ENCODE data around the gene DSN1.

DSN1 gene

DNA sequence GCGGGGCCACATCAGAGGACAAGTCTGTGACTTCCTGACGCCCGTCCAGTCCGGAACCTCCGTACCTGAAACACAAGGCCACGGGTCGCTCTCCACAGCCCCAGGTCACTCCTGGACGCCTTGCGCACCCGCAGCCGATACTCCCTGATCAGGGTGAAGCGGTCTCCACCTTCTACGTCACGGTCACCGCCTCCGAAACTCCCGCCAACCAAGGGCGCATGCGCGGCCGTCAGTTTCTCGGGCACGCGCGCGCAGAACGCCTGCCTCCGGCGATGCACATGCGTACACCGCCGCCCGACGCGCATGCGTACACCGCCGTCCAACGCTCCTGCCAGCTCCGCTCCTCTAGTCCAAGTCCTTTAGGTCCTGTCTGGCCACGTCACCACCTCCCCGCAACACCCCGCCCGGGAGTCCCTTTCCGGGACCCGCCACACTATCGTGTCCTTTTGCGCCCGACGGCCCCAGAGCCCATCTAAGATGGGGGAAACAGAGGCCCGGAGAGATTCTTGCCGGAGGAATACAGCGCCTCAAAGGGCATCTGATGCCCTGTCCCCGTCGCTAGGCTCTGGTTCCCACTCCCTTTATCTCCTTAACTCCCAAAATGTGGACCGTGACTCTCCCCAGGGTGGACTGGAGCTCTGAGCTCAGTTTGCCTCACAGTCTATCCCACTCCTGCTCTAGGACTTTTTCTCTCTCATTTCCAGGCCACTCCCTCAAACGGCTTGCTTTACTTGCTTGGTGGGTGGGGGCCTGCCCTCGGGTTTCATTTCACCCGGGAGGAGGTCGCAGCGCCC lies at the start of gene DSN1:
DSN1 (minus strand) TSS at position 167 of the 794 bp plus-strand sequence. CDS start 2,305 bp downstream, outside the sequence.
- no peaks in the 10 kb centered on the region for H3K27me3 ChIP-seq (ENCODE audit: insufficient read depth, low read length)
- peak within 1 kb of the TSS; percentile 96 for H3K9ac ChIP-seq (ENCODE audit: low read depth, low read length)
- H3K27ac ChIP-seq (ENCODE audit: low read length): peak within 1 kb of the TSS; percentile 80
- peaks cover 24% of the 10 kb centered on the region for H3K36me3 ChIP-seq (ENCODE audit: insufficient read depth, low read depth, low read length)
- peaks cover 6% of the 10 kb centered on the region; the same call in 1 of the 2 replicates for H3K4me1 ChIP-seq (ENCODE audit: insufficient read depth, low read length)
- no peaks in the 10 kb centered on the region for H3K9me3 ChIP-seq (ENCODE audit: insufficient read depth, low read depth, low read length)
- peak within 1 kb of the TSS; percentile 97 for H3K4me3 ChIP-seq (ENCODE audit: low read length)

GRCh38 chr20:36823121-36823520 lies 49.6 kb upstream of the DSN1 start:
- Histone ChIP-seq H3K27me3 (ENCODE audit: insufficient read depth, low read length) (no peaks in the 10 kb centered on the region), H3K9me3 (ENCODE audit: insufficient read depth, low read depth, low read length) (no peaks in the 10 kb centered on the region), H3K27ac (ENCODE audit: low read length) (no peak overlapping the region), H3K36me3 (ENCODE audit: insufficient read depth, low read depth, low read length) (peaks cover 30% of the 10 kb centered on the region), H3K4me3 (ENCODE audit: low read length) (no peak overlapping the region), H3K4me1 (ENCODE audit: insufficient read depth, low read length) (peaks cover 12% of the 10 kb centered on the region; the same call in 1 of the 2 replicates), H3K9ac (ENCODE audit: low read depth, low read length) (no peak overlapping the region)

DNA sequence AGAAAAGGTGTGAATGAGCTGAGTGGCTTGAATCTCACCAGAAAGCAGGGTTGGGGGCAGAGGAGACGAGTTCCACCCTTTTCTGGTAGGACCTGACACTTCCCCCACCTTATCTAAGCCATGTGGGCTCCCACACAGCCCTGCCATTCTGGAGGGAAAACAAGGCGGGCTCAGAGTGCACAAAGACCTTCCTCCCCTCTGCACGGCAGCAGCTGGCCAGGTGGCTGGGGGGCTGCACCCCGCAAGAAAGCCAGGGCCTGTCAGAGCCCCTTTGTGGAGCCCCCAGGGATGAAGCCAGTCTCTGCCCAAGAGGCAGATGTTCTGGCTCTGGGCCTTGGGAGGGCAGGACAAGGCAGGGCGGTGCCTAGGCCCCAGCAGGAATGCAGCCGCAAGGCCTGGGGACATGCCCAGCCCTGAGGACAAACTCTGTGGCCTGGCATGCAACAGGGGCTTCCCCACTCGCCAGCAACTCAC lies 48.4 kb upstream of the DSN1 start:
- H3K4me1 ChIP-seq (ENCODE audit: insufficient read depth, low read length): peaks cover 12% of the 10 kb centered on the region; the same call in 1 of the 2 replicates
- H3K9me3 ChIP-seq (ENCODE audit: insufficient read depth, low read depth, low read length): no peaks in the 10 kb centered on the region
- no peak overlapping the region for H3K4me3 ChIP-seq (ENCODE audit: low read length)
- peak overlapping the region; percentile 48; the same call in 1 of the 2 replicates for H3K9ac ChIP-seq (ENCODE audit: low read depth, low read length)
- peaks cover 31% of the 10 kb centered on the region for H3K36me3 ChIP-seq (ENCODE audit: insufficient read depth, low read depth, low read length)
- no peaks in the 10 kb centered on the region for H3K27me3 ChIP-seq (ENCODE audit: insufficient read depth, low read length)
- peak overlapping the region; percentile 27 for H3K27ac ChIP-seq (ENCODE audit: low read length)

DNA sequence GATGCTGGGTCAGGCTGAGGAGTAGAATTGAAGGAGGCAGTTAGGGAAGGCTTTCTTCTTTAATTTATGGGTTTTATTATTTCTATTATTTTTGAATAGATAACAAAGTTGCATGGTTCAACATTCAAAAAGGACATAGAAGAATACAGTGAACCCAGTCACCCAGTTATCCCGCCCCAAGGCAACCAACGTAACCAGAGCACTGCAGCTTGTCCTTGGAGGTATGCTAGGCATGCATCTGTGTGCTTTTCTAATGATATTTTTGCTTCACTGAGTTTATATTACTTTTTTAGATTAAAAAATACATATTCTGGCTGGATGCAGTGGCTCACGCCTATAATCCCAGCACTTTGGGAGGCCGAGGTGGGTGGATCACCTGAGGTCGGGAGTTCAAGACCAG lies 47.4 kb upstream of the DSN1 start:
- Histone ChIP-seq H3K4me3 (ENCODE audit: low read length) (no peak overlapping the region), H3K4me1 (ENCODE audit: insufficient read depth, low read length) (peaks cover 12% of the 10 kb centered on the region; the same call in 1 of the 2 replicates), H3K27ac (ENCODE audit: low read length) (no peak overlapping the region), H3K9me3 (ENCODE audit: insufficient read depth, low read depth, low read length) (no peaks in the 10 kb centered on the region), H3K36me3 (ENCODE audit: insufficient read depth, low read depth, low read length) (peaks cover 34% of the 10 kb centered on the region), H3K9ac (ENCODE audit: low read depth, low read length) (no peak overlapping the region), H3K27me3 (ENCODE audit: insufficient read depth, low read length) (no peaks in the 10 kb centered on the region)

GRCh38 chr20:36820073-36820472 lies 46.5 kb upstream of the DSN1 start:
- Histone ChIP-seq H3K9me3 (ENCODE audit: insufficient read depth, low read depth, low read length) (no peaks in the 10 kb centered on the region), H3K27me3 (ENCODE audit: insufficient read depth, low read length) (no peaks in the 10 kb centered on the region), H3K27ac (ENCODE audit: low read length) (no peak overlapping the region), H3K36me3 (ENCODE audit: insufficient read depth, low read depth, low read length) (peaks cover 34% of the 10 kb centered on the region), H3K9ac (ENCODE audit: low read depth, low read length) (peak overlapping the region; percentile 9; the same call in 1 of the 2 replicates), H3K4me3 (ENCODE audit: low read length) (no peak overlapping the region), H3K4me1 (ENCODE audit: insufficient read depth, low read length) (peaks cover 12% of the 10 kb centered on the region; the same call in 1 of the 2 replicates)

- peaks cover 35% of the 10 kb centered on the region for H3K36me3 ChIP-seq (ENCODE audit: insufficient read depth, low read depth, low read length)
- H3K9ac ChIP-seq (ENCODE audit: low read depth, low read length): peak overlapping the region; percentile 9; the same call in 1 of the 2 replicates
- H3K27ac ChIP-seq (ENCODE audit: low read length): no peak overlapping the region
- H3K27me3 ChIP-seq (ENCODE audit: insufficient read depth, low read length): no peaks in the 10 kb centered on the region
- H3K4me3 ChIP-seq (ENCODE audit: low read length): no peak overlapping the region
- no peaks in the 10 kb centered on the region for H3K9me3 ChIP-seq (ENCODE audit: insufficient read depth, low read depth, low read length)
- peaks cover 12% of the 10 kb centered on the region; the same call in 1 of the 2 replicates for H3K4me1 ChIP-seq (ENCODE audit: insufficient read depth, low read length)
Measured at GRCh38 chr20:36819659-36820058, 46.1 kb upstream of the DSN1 start.

DNA sequence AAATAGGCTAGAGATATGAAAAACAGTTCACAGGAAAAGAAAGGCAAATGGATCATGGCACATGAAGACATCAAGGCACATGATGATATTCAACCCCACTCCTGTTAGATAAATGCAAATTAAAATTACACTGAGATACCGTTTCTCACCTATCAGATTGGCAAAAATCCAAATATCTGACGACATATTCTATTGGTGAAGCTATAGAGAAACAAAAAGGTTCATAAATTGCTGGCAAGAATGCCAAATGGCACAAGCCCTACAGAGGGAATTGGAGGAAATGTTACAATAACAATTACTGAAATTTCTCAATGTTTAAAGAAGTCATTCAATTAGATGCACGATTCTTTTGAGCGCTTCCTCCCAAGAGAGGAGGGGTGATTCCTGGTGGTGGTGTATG lies 45.3 kb upstream of the DSN1 start:
- Histone ChIP-seq H3K27me3 (ENCODE audit: insufficient read depth, low read length) (no peaks in the 10 kb centered on the region), H3K4me1 (ENCODE audit: insufficient read depth, low read length) (peaks cover 12% of the 10 kb centered on the region; the same call in 1 of the 2 replicates), H3K9me3 (ENCODE audit: insufficient read depth, low read depth, low read length) (no peaks in the 10 kb centered on the region), H3K4me3 (ENCODE audit: low read length) (no peak overlapping the region), H3K9ac (ENCODE audit: low read depth, low read length) (no peak overlapping the region), H3K36me3 (ENCODE audit: insufficient read depth, low read depth, low read length) (peaks cover 42% of the 10 kb centered on the region), H3K27ac (ENCODE audit: low read length) (no peak overlapping the region)

GRCh38 chr20:36818185-36818584 lies 44.6 kb upstream of the DSN1 start:
- Histone ChIP-seq H3K4me1 (ENCODE audit: insufficient read depth, low read length) (peaks cover 12% of the 10 kb centered on the region; the same call in 1 of the 2 replicates), H3K9ac (ENCODE audit: low read depth, low read length) (no peak overlapping the region), H3K27ac (ENCODE audit: low read length) (no peak overlapping the region), H3K9me3 (ENCODE audit: insufficient read depth, low read depth, low read length) (no peaks in the 10 kb centered on the region), H3K27me3 (ENCODE audit: insufficient read depth, low read length) (no peaks in the 10 kb centered on the region), H3K36me3 (ENCODE audit: insufficient read depth, low read depth, low read length) (peaks cover 41% of the 10 kb centered on the region), H3K4me3 (ENCODE audit: low read length) (no peak overlapping the region)

- Histone ChIP-seq H3K36me3 (ENCODE audit: insufficient read depth, low read depth, low read length) (peaks cover 43% of the 10 kb centered on the region), H3K27ac (ENCODE audit: low read length) (no peak overlapping the region), H3K9me3 (ENCODE audit: insufficient read depth, low read depth, low read length) (no peaks in the 10 kb centered on the region), H3K4me1 (ENCODE audit: insufficient read depth, low read length) (peaks cover 12% of the 10 kb centered on the region; the same call in 1 of the 2 replicates), H3K4me3 (ENCODE audit: low read length) (no peak overlapping the region), H3K9ac (ENCODE audit: low read depth, low read length) (no peak overlapping the region), H3K27me3 (ENCODE audit: insufficient read depth, low read length) (no peaks in the 10 kb centered on the region)
Measured at GRCh38 chr20:36817496-36817895, 43.9 kb upstream of the DSN1 start.

GRCh38 chr20:36815454-36816091 lies 42.0 kb upstream of the DSN1 start:
- H3K4me1 ChIP-seq (ENCODE audit: insufficient read depth, low read length): peaks cover 8% of the 10 kb centered on the region; the same call in 1 of the 2 replicates
- H3K27ac ChIP-seq (ENCODE audit: low read length): no peak overlapping the region
- H3K9me3 ChIP-seq (ENCODE audit: insufficient read depth, low read depth, low read length): no peaks in the 10 kb centered on the region
- H3K27me3 ChIP-seq (ENCODE audit: insufficient read depth, low read length): no peaks in the 10 kb centered on the region
- no peak overlapping the region for H3K9ac ChIP-seq (ENCODE audit: low read depth, low read length)
- H3K36me3 ChIP-seq (ENCODE audit: insufficient read depth, low read depth, low read length): peaks cover 62% of the 10 kb centered on the region
- H3K4me3 ChIP-seq (ENCODE audit: low read length): no peak overlapping the region

DNA sequence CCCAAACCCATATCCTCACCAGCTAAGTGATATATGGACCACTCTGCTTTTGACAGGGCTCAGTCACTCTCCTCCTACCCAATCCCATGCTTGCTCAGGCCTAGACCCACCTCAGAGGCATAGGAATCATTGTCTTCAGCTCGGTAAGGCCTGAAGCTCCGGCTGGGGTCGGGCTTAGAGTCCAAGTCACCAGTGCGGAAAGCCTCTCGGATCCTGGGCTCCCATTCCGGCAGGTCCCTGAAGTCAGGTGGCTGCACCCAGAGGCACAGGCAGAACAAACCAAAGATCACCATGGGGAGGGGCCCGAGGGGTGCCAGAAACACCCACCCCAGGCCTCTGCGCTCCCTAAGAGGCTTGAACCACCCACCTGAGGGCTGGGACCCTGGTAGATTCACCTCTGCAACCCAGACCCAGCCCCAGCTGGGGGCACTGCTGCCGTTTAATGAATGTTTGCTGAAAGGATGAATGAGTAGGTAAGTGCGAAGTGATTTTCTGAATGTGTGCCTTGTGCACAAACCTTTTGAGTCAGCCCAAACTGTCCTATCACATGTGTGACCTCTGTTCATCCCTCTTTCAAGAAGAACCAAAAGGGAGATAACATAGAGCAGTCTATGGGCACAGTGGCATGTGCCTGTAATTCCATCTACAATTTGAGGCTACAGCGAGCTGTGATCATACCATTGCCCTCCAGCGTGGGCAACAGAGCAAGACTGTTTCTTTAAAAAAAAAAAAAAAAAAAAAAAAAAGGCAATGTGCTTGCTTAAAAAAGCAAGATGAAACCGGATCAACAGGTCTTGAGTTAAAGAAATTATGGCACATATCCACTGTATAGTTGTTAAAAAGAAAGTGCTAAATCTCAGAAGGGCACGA lies 39.3 kb upstream of the DSN1 start:
- Histone ChIP-seq H3K4me1 (ENCODE audit: insufficient read depth, low read length) (no peaks in the 10 kb centered on the region), H3K27ac (ENCODE audit: low read length) (no peak overlapping the region), H3K4me3 (ENCODE audit: low read length) (no peak overlapping the region), H3K9ac (ENCODE audit: low read depth, low read length) (no peak overlapping the region), H3K27me3 (ENCODE audit: insufficient read depth, low read length) (no peaks in the 10 kb centered on the region), H3K36me3 (ENCODE audit: insufficient read depth, low read depth, low read length) (peaks cover 80% of the 10 kb centered on the region), H3K9me3 (ENCODE audit: insufficient read depth, low read depth, low read length) (no peaks in the 10 kb centered on the region)
